Amniotic stem cell (primary cell): ENCODE measurements around the gene AP4E1.
"Not testable (repeated sequence)": the region's sequence is repeated elsewhere in the genome, so short reads cannot be mapped to it uniquely, and the experiment has no call there.

Experiments used
- DNase-seq: peaks from one replicate; lab custom pipeline; 2025; lab: John Stamatoyannopoulos, UW

Gene AP4E1

DNA sequence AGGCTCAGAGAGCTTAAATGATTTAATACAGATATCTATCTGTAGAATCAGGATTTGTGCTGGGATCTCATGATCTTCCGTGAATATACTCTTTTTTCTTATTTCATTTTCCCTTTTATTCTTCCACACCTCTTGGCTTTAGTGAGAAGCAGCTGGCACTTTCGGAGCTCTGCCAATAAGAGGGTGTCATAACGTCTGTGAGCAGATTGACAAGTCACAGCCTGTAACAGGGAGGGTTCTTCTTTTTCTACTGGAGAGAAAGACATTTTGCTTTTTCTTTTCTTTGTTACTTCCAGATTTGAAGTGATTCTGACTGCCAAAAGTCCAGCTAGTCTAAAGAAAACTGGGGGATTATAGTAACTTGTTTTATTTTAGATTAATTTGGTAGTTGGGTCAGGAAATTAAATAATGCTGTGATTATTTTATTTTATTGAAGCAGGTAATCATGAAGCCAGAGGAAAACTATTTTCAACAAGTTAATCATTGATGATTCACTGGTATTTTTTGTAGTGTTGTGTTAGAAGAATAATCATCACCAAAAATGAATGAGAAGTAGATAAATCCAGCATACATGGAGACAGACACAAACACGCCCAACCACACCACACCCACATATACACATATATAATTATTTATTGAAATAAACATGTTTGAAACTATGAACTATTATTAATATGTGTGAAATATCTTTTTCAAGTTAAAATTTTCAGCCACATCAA is 116.4 kb downstream of the AP4E1 start:
- no peak for DNase-seq

GRCh38 chr15:51025454-51025846 is 117.0 kb downstream of the AP4E1 start:
- DNase-seq = no peak

- DNase-seq = peak; percentile 30
Observed at GRCh38 chr15:51030649-51031316, 122.3 kb downstream of the AP4E1 start.

- not testable (repeated sequence) for DNase-seq
Observed at GRCh38 chr15:51037474-51037873, 129.0 kb downstream of the AP4E1 start.

GRCh38 chr15:51038162-51038973 is 129.9 kb downstream of the AP4E1 start:
- DNase-seq = no peak

- DNase-seq = no peak
Observed at GRCh38 chr15:51038974-51039319, 130.5 kb downstream of the AP4E1 start.

- no peak for DNase-seq
Observed at GRCh38 chr15:51044037-51044727, 135.7 kb downstream of the AP4E1 start.

- no peak for DNase-seq
Observed at GRCh38 chr15:51046016-51046415, 137.5 kb downstream of the AP4E1 start.

DNA sequence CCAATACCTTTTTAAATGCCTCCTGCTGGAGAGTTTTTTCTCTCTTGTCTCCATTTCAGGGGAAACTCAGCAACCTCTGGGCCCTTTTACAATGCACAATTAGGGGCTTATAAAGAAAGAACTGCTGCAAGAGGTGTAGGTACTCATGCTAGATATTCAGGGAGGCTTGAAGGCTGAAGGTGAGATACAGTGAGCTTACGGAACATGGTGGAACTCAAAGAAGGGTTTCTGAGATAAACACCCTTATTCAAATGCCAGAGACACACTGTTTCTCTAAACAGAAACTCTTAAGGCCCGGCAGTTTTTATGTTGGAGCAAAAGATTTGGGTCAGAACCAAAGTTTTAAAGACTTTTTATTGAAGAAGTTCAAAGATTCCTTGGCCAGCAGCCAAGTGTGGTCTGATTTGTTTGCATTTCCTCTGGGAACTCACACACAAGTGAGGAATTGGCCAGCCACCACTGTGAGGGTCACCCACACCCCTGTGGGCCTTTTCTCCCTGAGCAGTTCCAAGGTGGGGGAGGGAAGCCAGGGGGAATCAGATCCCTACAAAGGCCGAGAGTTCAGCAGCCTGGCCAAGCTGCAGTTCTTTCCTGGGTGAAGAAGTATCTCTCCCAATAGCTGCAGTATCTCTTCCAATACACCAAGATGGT is 138.4 kb downstream of the AP4E1 start:
- DNase-seq = no peak

DNA sequence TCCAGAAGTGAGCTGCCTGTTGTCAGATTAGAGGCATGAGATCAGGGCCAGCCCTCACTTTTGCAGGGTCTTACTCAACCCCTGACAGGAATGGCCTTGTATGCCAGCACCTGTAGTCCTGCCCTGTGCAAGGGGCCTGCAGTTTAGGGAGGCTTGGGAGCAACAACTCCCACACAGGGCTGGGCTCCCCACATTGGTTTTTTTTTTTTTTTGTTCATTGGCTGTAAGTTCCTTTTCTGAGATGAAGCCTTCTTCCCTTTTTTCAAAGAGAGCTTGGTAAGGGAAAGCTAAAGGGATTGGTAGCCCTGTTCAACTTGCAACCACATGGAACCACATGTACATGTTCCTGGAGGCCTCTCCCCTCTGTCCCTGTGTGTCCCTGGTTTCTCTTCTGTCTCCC is 139.8 kb downstream of the AP4E1 start:
- DNase-seq = no peak

GRCh38 chr15:51049081-51049480 is 140.6 kb downstream of the AP4E1 start:
- DNase-seq = no peak

DNA sequence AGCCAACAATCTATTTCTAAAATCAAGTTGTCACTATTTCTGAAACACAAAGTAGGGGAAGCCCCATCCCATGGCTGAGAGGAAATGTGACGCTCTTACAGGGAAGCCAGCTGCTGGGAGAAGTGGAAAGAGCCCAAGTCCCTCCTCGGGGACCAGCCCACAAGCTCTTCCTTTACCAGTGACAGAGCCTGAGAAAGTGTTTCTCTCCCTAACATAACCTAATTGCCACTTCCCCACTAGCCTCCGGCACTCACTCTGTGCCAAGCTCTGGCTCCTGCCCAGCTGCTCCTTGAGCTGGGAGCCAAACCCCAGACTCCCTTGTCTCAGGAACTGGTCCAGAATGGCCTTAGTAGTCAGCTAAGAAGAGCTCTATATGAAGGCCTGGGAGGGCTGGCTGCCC is 143.3 kb downstream of the AP4E1 start:
- DNase-seq = no peak

DNA sequence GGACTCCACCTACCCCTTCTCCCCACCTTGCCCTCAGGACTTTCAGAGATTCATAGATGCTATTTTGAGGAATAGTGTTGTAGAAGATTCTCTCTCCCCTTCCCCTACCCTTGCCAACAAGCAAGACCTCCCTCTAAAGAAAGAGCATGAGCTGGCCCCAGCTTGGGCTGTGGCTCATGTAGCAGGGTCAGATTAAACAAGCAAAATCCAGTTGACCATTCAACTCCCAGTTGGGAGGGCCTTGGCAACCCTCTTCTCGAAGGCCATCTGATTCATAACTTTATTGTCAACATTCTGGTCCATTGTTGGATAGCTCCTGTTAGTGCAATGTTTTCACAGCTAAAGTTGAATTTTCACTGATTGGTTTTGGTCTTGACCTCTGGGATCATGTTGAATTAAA is 145.1 kb downstream of the AP4E1 start:
- DNase-seq = no peak

- no peak for DNase-seq
Observed at GRCh38 chr15:51054535-51054934, 146.1 kb downstream of the AP4E1 start.
